KMS-11 (cell line): ENCODE results near the gene ORC3.

Experiments used
- H2AFZ ChIP-seq: fragments of 200-600 bp; sonication (generic); 2 replicates; pipeline ENCODE4 v1.6.1; 2016; ENCODE audit warnings: antibody characterized with exemption, mixed run types, low read depth
- H3K27ac ChIP-seq: fragments of 200-600 bp; sonication (generic); 2 replicates; pipeline ENCODE4 v1.6.1; 2016; ENCODE audit warnings: mild to moderate bottlenecking, mixed run types
- H3K27me3 ChIP-seq: fragments of 200-600 bp; sonication (generic); 2 replicates; pipeline ENCODE4 v1.6.1; 2017; ENCODE audit warnings: mild to moderate bottlenecking, low read depth, mixed run types, moderate library complexity; ENCODE audit not compliant: insufficient read depth
- H3K36me3 ChIP-seq: fragments of 200-600 bp; sonication (generic); 2 replicates; pipeline ENCODE4 v1.6.1; 2017; ENCODE audit warnings: mild to moderate bottlenecking, mixed run types; ENCODE audit not compliant: insufficient read depth
- H3K4me1 ChIP-seq: fragments of 200-600 bp; sonication (generic); 2 replicates; pipeline ENCODE4 v1.6.1; 2016; ENCODE audit warnings: mild to moderate bottlenecking, low read depth, mixed run types; ENCODE audit not compliant: poor library complexity, severe bottlenecking
- H3K4me2 ChIP-seq: fragments of 200-600 bp; sonication (generic); 2 replicates; pipeline ENCODE4 v1.7.0; 2016; ENCODE audit warnings: mild to moderate bottlenecking, mixed run types
- H3K4me3 ChIP-seq: fragments of 200-600 bp; sonication (generic); IDR thresholded peaks from 2 replicates; pipeline ENCODE4 v1.6.1; 2017; ENCODE audit warnings: low read depth, low read length, mixed read lengths; ENCODE audit not compliant: insufficient read depth
- H3K79me2 ChIP-seq: fragments of 200-600 bp; sonication (generic); 2 replicates; pipeline ENCODE4 v1.6.1; 2016; ENCODE audit warnings: low read depth, mixed run types; ENCODE audit not compliant: insufficient read depth
- H3K9ac ChIP-seq: fragments of 200-600 bp; sonication (generic); 2 replicates; pipeline ENCODE4 v1.6.1; 2016; ENCODE audit warnings: mild to moderate bottlenecking, mixed run types
- H4K20me1 ChIP-seq: fragments of 200-600 bp; sonication (generic); 2 replicates; pipeline ENCODE4 v1.6.1; 2016; ENCODE audit warnings: mild to moderate bottlenecking, mixed run types; ENCODE audit not compliant: insufficient read depth
- CTCF ChIP-seq: fragments of 200-600 bp; sonication (generic); conservative IDR thresholded peaks from 2 replicates; pipeline ENCODE4 v1.6.1; 2017; ENCODE audit warnings: low read depth, mild to moderate bottlenecking, antibody characterized with exemption, low read length, moderate library complexity, mixed read lengths

The ORC3 gene

GRCh38 chr6:87663434-87663833 lies 73.5 kb downstream of the ORC3 start:
- TF ChIP-seq CTCF, result no peak
- peaks cover 2% of the 10 kb centered on the region for H3K4me1 ChIP-seq
- no peaks in the 10 kb centered on the region for H3K36me3 ChIP-seq
- H3K4me3 ChIP-seq, result no peak overlapping the region
- no peaks in the 10 kb centered on the region for H3K27me3 ChIP-seq
- no peak overlapping the region for H3K9ac ChIP-seq
- no peaks in the 10 kb centered on the region for H4K20me1 ChIP-seq
- H2AFZ ChIP-seq, result no peak overlapping the region
- H3K27ac ChIP-seq, result no peak overlapping the region
- H3K79me2 ChIP-seq, result no peaks in the 10 kb centered on the region
- no peak overlapping the region for H3K4me2 ChIP-seq

GRCh38 chr6:87664921-87665485 lies 75.1 kb downstream of the ORC3 start:
- H2AFZ ChIP-seq, result no peak overlapping the region
- H3K4me2 ChIP-seq, result no peak overlapping the region
- H3K79me2 ChIP-seq, result no peaks in the 10 kb centered on the region
- H3K4me3 ChIP-seq, result no peak overlapping the region
- no peak overlapping the region for H3K9ac ChIP-seq
- TF ChIP-seq CTCF, result no peak
- H3K27ac ChIP-seq, result no peak overlapping the region
- H3K4me1 ChIP-seq, result peaks cover 9% of the 10 kb centered on the region
- no peaks in the 10 kb centered on the region for H3K36me3 ChIP-seq
- H4K20me1 ChIP-seq, result no peaks in the 10 kb centered on the region
- H3K27me3 ChIP-seq, result no peaks in the 10 kb centered on the region

- TF ChIP-seq CTCF, result no peak
- H3K36me3 ChIP-seq, result no peaks in the 10 kb centered on the region
These were observed 77.1 kb downstream of the ORC3 start for GRCh38 chr6:87667032-87667431.

GRCh38 chr6:87668013-87668412 lies 78.1 kb downstream of the ORC3 start:
- H3K27me3 ChIP-seq, result no peaks in the 10 kb centered on the region
- TF ChIP-seq CTCF, result no peak
- H3K9ac ChIP-seq, result no peak overlapping the region
- H2AFZ ChIP-seq, result no peak overlapping the region
- no peak overlapping the region for H3K4me2 ChIP-seq
- H4K20me1 ChIP-seq, result no peaks in the 10 kb centered on the region
- H3K27ac ChIP-seq, result no peak overlapping the region
- H3K4me3 ChIP-seq, result no peak overlapping the region
- peaks cover 17% of the 10 kb centered on the region for H3K4me1 ChIP-seq
- no peaks in the 10 kb centered on the region for H3K79me2 ChIP-seq
- no peaks in the 10 kb centered on the region for H3K36me3 ChIP-seq

More at GRCh38 chr6:87667032-87667431, 77.1 kb downstream of the ORC3 start:
- peaks cover 12% of the 10 kb centered on the region for H3K4me1 ChIP-seq
- no peak overlapping the region for H3K27ac ChIP-seq
- no peaks in the 10 kb centered on the region for H4K20me1 ChIP-seq
- H2AFZ ChIP-seq, result no peak overlapping the region
- H3K4me3 ChIP-seq, result no peak overlapping the region
- no peaks in the 10 kb centered on the region for H3K27me3 ChIP-seq
- no peak overlapping the region for H3K9ac ChIP-seq
- H3K79me2 ChIP-seq, result no peaks in the 10 kb centered on the region
- no peak overlapping the region for H3K4me2 ChIP-seq
